ENCODE measurements around the gene MYH7B. TPM values are rescaled to one million over a fixed set of nuclear protein-coding genes. Genes with fewer than 3 reads are reported as not detected.

MYH7B gene
- total RNA-seq, 1 experiment from 2014 or later: 0.74 TPM

GRCh38 chr20:34995696-34996095 is 40.0 kb downstream of the MYH7B start:
- no peaks in the 10 kb centered on the region for H3K79me2 ChIP-seq (ENCODE audit: insufficient read depth, low read length)
- no peaks in the 10 kb centered on the region for H4K20me1 ChIP-seq (ENCODE audit: insufficient read depth)
- ATAC-seq (no peak), DNase-seq (ENCODE audit: low read depth, low spot score) (no peak)
- H3K36me3 ChIP-seq (ENCODE audit: control insufficient read depth in 1 of 2, insufficient read depth in 2 of 2, low read length in 2 of 2): no peaks in the 10 kb centered on the region; a peak in 2 of 4 replicates
- no peak overlapping the region for H3K27ac ChIP-seq (ENCODE audit: low read depth, low read length)
- intact Hi-C loops (cut with micrococcal nuclease): no loop called here
- no peaks in the 10 kb centered on the region for H3K9me2 ChIP-seq (ENCODE audit: insufficient read depth)
- no peak overlapping the region for H2AFZ ChIP-seq (ENCODE audit: low read depth, low read length, poor library complexity, severe bottlenecking)
- ChIA-PET RAD21 (ENCODE audit: low non-redundant PET in 1 of 2, low total read pairs in 2 of 2, uncharacterized antibody in 2 of 2, unreplicated experiment in 2 of 2) (no interaction called here), CTCF (no interaction called here), POLR2A (no interaction called here)
- H3K4me2 ChIP-seq (ENCODE audit: low read length): no peak overlapping the region
- H3K9ac ChIP-seq (ENCODE audit: low read length): no peak overlapping the region
- no peaks in the 10 kb centered on the region for H3K9me3 ChIP-seq (ENCODE audit: control insufficient read depth in 1 of 2, insufficient read depth in 1 of 2, low read depth in 1 of 2, low read length in 2 of 2)
- TF ChIP-seq JUND (IDR thresholded peaks at IDR 0.05) (no peak), YY1 (IDR thresholded peaks at IDR 0.05; ENCODE audit: extremely low read depth, insufficient replicate concordance, low read depth, low read length) (no peak), ELF1 (IDR thresholded peaks at IDR 0.05; ENCODE audit: borderline replicate concordance, low read depth) (no peak), POLR2AphosphoS5 (IDR thresholded peaks at IDR 0.05; ENCODE audit: low read depth, low read length) (no peak)
- no peaks in the 10 kb centered on the region for H3K4me1 ChIP-seq (ENCODE audit: control insufficient read depth in 1 of 2, insufficient read depth in 2 of 2, low read length in 2 of 2)
- H3K27me3 ChIP-seq (ENCODE audit: insufficient read depth, low read length): no peaks in the 10 kb centered on the region
- H3K4me3 ChIP-seq (replicated peaks in 1 of 2; ENCODE audit: low read depth in 1 of 2, low read length in 2 of 2): no peak overlapping the region
- BruUV-seq (replicated peaks): no TSS peak

- H3K79me2 ChIP-seq (ENCODE audit: insufficient read depth, low read length): no peaks in the 10 kb centered on the region
- ATAC-seq (no peak), DNase-seq (ENCODE audit: low read depth, low spot score) (no peak)
- no peaks in the 10 kb centered on the region for H4K20me1 ChIP-seq (ENCODE audit: insufficient read depth)
- H2AFZ ChIP-seq (ENCODE audit: low read depth, low read length, poor library complexity, severe bottlenecking): no peak overlapping the region
- H3K36me3 ChIP-seq (ENCODE audit: control insufficient read depth in 1 of 2, insufficient read depth in 2 of 2, low read length in 2 of 2): peaks cover 0 to 2% of the 10 kb centered on the region in 2 experiments; a peak in 2 of 4 replicates
- no peaks in the 10 kb centered on the region for H3K4me1 ChIP-seq (ENCODE audit: control insufficient read depth in 1 of 2, insufficient read depth in 2 of 2, low read length in 2 of 2)
- RAD21 ChIA-PET (ENCODE audit: low non-redundant PET in 1 of 2, low total read pairs in 2 of 2, uncharacterized antibody in 2 of 2, unreplicated experiment in 2 of 2): no interaction called here
- POLR2A ChIA-PET: no interaction called here
- H3K9ac ChIP-seq (ENCODE audit: low read length): no peak overlapping the region
- H3K9me2 ChIP-seq (ENCODE audit: insufficient read depth): no peaks in the 10 kb centered on the region
- TF ChIP-seq ZBTB33 (IDR thresholded peaks at IDR 0.05; ENCODE audit: extremely low read depth, insufficient replicate concordance, low read length): no peak
- TF ChIP-seq EGR1 (IDR thresholded peaks at IDR 0.05; ENCODE audit: low read depth): no peak
- no peak for TF ChIP-seq TCF7L2 (IDR thresholded peaks at IDR 0.05; ENCODE audit: borderline replicate concordance, extremely low read depth, insufficient read depth, insufficient read length)
- TF ChIP-seq ELF1 (IDR thresholded peaks at IDR 0.05; ENCODE audit: borderline replicate concordance, low read depth): no peak
- TF ChIP-seq SIN3A (IDR thresholded peaks at IDR 0.05; ENCODE audit: low read depth): no peak
- no peak overlapping the region for H3K4me3 ChIP-seq (replicated peaks in 1 of 2; ENCODE audit: low read depth in 1 of 2, low read length in 2 of 2)
- intact Hi-C loops (cut with micrococcal nuclease): no loop called here
- H3K9me3 ChIP-seq (ENCODE audit: control insufficient read depth in 1 of 2, insufficient read depth in 1 of 2, low read depth in 1 of 2, low read length in 2 of 2): no peaks in the 10 kb centered on the region
- H3K27ac ChIP-seq (ENCODE audit: low read depth, low read length): no peak overlapping the region
- no peaks in the 10 kb centered on the region for H3K27me3 ChIP-seq (ENCODE audit: insufficient read depth, low read length)
- H3K4me2 ChIP-seq (ENCODE audit: low read length): no peak overlapping the region
- BruUV-seq (replicated peaks): no TSS peak
- CTCF ChIA-PET: no interaction called here
Measured at GRCh38 chr20:34996243-34997028, 40.8 kb downstream of the MYH7B start.
